Activated CD8-positive, alpha-beta memory T cell treated with anti-CD3 and anti-CD28 coated beads, Interleukin-2, amount 10 ng/mL, durations not matched to agents 7 days and 5 days (primary cell): ENCODE results near the gene HMX2. TPM values are rescaled to one million over a fixed set of nuclear protein-coding genes. Genes with fewer than 3 reads are reported as not detected.

Experiments
- ATAC-seq: fragments of 150-1000 bp; cut with Tn5 transposase; one replicate; pipeline ENCODE4 v1.10.0; 2021; ENCODE audit warnings: moderate library complexity
- CTCF ChIA-PET: fragments of 350-600 bp; sonication (Branson Sonifier 250); formaldehyde crosslinking; loops from one replicate; lab custom pipeline; 2021; ENCODE audit warnings: antibody characterized with exemption; lab: Charles Lee
- DNase-seq: peaks from one replicate; pipeline ENCODE4 v3.0.0-alpha.2; 2020
- H3K27ac Mint-ChIP-seq: one replicate; pipeline ENCODE4 v1.8.0; 2021; ENCODE audit warnings: mild to moderate bottlenecking, mixed read lengths
- H3K27me3 Mint-ChIP-seq: one replicate; pipeline ENCODE4 v1.8.0; 2021; ENCODE audit warnings: mixed read lengths
- H3K36me3 Mint-ChIP-seq: one replicate; pipeline ENCODE4 v1.8.0; 2021; ENCODE audit warnings: mild to moderate bottlenecking, mixed read lengths
- H3K4me1 Mint-ChIP-seq: one replicate; pipeline ENCODE4 v1.8.0; 2021; ENCODE audit warnings: mixed read lengths
- H3K4me3 Mint-ChIP-seq: one replicate; pipeline ENCODE4 v1.8.0; 2021; ENCODE audit warnings: mild to moderate bottlenecking, moderate library complexity, mixed read lengths
- H3K9me3 Mint-ChIP-seq: one replicate; pipeline ENCODE4 v1.8.0; 2022; ENCODE audit warnings: low read depth, mixed read lengths
- total RNA-seq, 2 experiments: library from RNA; stranded (reverse); gene quantifications; one replicate each; pipeline ENCODE4 v1.2.3, GENCODE V29; 2021

The HMX2 gene, protein sequence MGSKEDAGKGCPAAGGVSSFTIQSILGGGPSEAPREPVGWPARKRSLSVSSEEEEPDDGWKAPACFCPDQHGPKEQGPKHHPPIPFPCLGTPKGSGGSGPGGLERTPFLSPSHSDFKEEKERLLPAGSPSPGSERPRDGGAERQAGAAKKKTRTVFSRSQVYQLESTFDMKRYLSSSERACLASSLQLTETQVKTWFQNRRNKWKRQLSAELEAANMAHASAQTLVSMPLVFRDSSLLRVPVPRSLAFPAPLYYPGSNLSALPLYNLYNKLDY
- total RNA-seq, result not detected

DNA sequence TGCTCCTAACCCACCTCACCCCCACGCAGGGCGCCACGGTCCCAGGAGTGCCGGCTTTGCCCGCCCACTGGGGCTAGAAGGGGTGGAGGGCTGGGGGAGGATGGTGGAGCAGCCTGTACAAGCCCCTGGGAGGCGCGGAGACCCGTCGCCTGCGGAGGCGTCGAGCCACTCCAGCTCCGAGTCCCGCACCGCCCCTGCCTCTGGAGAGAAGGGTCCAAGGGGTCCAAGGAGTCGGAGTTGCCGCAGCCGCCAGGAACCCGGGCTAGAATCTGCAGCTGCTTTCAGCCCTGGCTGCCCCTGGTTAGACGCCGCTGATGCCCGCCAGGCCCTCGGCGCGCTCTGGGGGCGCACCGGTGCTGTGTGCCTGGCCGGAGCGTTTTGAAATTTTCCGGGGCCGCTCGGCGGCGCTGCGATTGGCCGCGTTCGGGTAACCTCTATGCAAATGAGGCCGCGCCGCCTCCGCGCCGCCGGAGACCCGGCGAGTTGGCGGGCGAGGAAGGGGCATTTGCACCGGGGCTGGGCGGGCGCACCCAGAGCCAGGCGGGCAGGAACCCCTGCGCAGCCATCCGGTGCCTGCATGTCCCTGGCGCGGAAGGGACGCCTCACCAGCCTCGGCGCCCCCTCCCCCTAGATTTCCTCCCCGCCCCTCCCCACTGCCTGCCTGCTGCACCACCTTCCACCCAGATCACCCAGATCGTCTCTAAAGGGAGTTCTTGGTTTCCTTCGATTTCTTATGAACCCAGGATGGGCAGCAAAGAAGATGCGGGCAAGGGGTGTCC lies at the start of gene HMX2:
HMX2 (plus strand) TSS at position 502 of the 779 bp plus-strand sequence; CDS start at position 745, 243 bp downstream.
- H3K36me3 Mint-ChIP-seq, result peaks cover 5% of the 10 kb centered on the region
- CTCF ChIA-PET, result interaction anchor here (1.2 kb wide), 1 partner anchor 14 kb away, joined by 5 read pairs; no protein-coding TSS in a partner anchor
- peaks cover 45% of the 10 kb centered on the region for H3K4me1 Mint-ChIP-seq
- peak within 1 kb of the TSS; percentile 40 for H3K4me3 Mint-ChIP-seq
- H3K27ac Mint-ChIP-seq, result peak within 1 kb of the TSS; percentile 67
- no peak for DNase-seq
- peaks cover 74% of the 10 kb centered on the region for H3K27me3 Mint-ChIP-seq
- peak; percentile 15 for ATAC-seq
- H3K9me3 Mint-ChIP-seq, result no peaks in the 10 kb centered on the region

DNA sequence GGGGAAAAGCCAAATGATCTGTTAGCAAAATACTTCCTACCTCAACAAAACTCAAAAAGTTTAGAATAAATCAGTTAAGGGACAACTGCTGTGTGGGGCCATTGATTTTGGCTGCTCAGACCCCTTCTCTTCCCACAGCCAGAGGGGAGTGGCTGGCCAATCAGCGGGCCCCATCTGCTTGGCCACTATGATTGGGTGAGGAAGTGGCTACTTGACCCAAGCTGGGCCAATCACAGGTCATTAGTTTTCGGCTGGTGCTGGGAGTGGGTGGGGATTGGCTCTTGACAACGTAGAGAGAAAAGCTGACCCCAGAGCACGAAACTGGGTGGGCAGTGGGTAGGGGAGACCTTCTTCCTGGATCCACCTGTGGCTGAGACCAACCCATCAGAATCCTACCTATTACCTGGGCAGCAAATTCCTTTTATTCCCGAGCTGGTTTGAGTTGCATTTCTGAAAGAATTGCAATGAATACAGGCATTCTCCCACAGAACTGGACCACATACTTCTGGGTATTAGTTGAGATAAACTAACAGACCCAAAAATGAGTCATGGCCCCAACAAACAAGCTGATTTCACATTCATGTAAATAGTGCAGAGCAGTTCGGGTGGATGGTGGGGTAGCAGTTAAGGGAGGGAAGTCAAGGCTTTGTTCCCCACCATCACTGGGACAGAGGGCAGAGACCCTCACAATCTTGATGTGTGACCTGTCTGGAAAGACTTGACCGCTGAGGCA lies 47.7 kb upstream of the HMX2 start:
- ATAC-seq (no peak), DNase-seq (no peak)
- Mint-ChIP-seq H3K36me3 (no peaks in the 10 kb centered on the region), H3K9me3 (no peaks in the 10 kb centered on the region), H3K4me3 (no peak overlapping the region), H3K4me1 (no peaks in the 10 kb centered on the region), H3K27ac (no peak overlapping the region), H3K27me3 (peaks cover 2% of the 10 kb centered on the region)
- CTCF ChIA-PET, result no interaction called here

DNA sequence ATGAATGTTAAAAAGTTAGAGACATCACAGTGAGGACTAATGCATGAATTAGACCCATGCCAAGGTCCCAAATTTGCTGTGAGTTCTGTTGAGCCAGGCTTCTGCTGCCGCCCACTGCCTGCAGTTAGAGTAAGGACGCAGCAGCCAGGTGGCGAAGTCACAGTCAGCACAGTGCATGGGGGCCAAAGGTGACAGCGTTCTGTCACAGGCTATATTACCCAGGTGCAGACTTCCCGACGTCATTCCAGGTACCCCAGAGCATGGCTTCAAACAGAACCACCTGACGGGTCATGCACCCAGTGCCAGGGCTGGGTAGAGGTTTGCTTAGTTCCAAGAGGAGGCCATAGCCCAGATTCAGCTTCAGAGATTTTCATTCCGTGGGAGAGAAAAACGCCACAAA lies 46.1 kb upstream of the HMX2 start:
- Mint-ChIP-seq H3K27ac (no peak overlapping the region), H3K4me1 (no peaks in the 10 kb centered on the region), H3K27me3 (peaks cover 3% of the 10 kb centered on the region), H3K36me3 (no peaks in the 10 kb centered on the region), H3K4me3 (no peak overlapping the region), H3K9me3 (no peaks in the 10 kb centered on the region)
- CTCF ChIA-PET, result no interaction called here
- DNase-seq, result no peak
- no peak for ATAC-seq

DNA sequence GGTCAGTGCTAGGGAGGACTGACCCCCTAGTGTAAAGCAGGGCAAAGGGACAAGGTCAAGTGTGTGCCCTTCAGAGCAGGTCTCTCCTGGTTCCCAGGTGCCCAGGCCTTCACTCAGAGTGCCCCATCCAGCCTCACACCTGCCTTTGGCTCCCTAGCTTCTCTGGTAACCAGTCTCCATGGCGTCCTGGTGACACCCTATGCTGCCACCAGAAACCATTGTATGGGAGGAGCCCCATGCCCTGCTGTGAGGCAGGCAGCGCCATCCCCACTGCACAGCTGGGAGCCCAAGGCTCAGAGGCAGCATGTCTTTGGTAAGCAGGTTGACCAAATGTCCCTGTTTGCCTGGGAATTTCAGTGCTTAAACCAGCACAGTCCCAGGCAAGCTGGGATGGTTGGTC lies 45.3 kb upstream of the HMX2 start:
- Mint-ChIP-seq H3K9me3 (no peaks in the 10 kb centered on the region), H3K27ac (no peak overlapping the region), H3K4me3 (no peak overlapping the region), H3K4me1 (no peaks in the 10 kb centered on the region), H3K27me3 (peaks cover 3% of the 10 kb centered on the region), H3K36me3 (no peaks in the 10 kb centered on the region)
- DNase-seq (no peak), ATAC-seq (no peak)
- CTCF ChIA-PET, result no interaction called here

DNA sequence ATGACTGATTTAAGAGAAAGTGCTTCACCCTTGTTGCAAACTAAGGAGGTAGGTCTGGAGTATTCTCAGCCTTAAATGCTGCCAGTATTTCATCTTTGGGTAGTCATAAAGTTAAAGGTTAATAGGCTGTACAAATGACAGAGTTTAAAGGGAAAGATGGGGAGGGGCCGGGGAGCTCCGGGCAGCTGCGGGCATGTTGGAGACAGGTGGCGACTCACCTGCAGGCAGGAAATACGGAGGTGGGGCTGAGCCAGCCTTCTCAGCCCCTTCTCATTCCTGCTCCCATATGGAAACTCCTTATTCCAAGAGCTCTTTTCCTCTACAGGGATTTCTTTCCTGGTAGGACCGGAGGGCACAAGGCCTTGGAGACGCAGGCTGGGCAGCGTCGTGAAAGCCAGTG lies 44.0 kb upstream of the HMX2 start:
- no peaks in the 10 kb centered on the region for H3K4me1 Mint-ChIP-seq
- H3K27me3 Mint-ChIP-seq, result peaks cover 7% of the 10 kb centered on the region
- no peak for DNase-seq
- CTCF ChIA-PET, result no interaction called here
- H3K27ac Mint-ChIP-seq, result no peak overlapping the region
- no peaks in the 10 kb centered on the region for H3K9me3 Mint-ChIP-seq
- ATAC-seq, result no peak
- no peaks in the 10 kb centered on the region for H3K36me3 Mint-ChIP-seq
- H3K4me3 Mint-ChIP-seq, result no peak overlapping the region

DNA sequence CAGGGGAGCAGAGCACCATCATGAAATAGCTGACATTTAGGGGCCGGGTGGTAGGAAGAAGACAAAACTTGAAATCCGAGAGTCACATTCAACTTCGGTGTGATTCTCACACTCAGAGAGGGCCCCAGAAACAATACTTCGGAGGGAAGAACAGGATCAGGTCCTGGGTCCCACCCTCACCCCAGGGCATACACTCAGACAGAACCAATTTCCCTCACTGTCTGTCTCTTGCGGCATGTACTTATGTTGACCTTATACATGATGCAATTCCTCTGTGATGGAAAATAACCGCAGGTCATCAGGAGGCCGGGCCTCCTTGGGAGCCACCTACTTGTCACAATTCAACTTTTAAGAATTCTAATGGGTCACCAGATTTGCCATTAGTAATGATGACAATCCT lies 38.5 kb upstream of the HMX2 start:
- H3K4me1 Mint-ChIP-seq, result no peaks in the 10 kb centered on the region
- H3K27me3 Mint-ChIP-seq, result peaks cover 15% of the 10 kb centered on the region
- CTCF ChIA-PET, result no interaction called here
- no peaks in the 10 kb centered on the region for H3K36me3 Mint-ChIP-seq
- H3K4me3 Mint-ChIP-seq, result no peak overlapping the region
- H3K27ac Mint-ChIP-seq, result no peak overlapping the region
- H3K9me3 Mint-ChIP-seq, result no peaks in the 10 kb centered on the region
- DNase-seq, result no peak
- no peak for ATAC-seq

DNA sequence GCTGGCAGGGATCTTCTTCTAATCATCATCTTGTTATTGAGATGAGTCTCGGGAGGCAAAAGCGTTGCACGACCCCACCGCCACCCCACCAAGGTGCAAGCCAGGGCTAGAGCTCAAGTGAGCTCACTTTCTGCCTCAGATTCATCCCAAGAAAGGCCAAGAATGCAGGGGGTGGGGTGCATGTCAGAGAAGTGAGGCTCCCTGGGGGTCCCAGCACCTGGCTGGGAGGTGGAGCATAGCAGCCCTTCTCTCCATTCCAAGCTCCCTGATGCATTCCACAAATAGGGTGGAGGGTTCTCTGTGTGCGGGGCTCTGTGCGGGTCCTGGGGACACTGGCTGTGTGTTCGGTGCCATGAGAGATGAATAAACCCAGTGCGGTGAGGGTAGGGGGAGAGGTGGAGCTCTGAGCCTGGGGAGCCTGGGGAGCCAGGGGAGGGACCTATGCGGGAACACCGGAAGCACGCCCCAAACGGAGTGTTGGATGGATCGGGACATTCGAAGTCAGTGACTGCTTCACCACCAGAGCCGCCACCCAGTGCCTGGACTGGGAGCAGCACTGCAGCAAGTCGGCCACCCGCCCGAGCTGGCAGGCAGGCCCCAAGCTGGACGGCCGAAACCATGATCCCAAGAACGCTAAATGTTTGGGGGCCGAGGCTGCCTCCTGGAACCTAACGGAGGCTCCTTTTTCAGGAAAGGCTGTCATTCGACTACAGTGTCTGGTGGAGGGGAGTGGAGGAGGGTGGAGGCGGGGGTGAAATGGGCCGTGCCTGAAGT lies 30.1 kb upstream of the HMX2 start:
- H3K27me3 Mint-ChIP-seq, result peaks cover 39% of the 10 kb centered on the region
- H3K36me3 Mint-ChIP-seq, result no peaks in the 10 kb centered on the region
- no peak overlapping the region for H3K27ac Mint-ChIP-seq
- CTCF ChIA-PET, result no interaction called here
- no peaks in the 10 kb centered on the region for H3K4me1 Mint-ChIP-seq
- DNase-seq, result no peak
- no peaks in the 10 kb centered on the region for H3K9me3 Mint-ChIP-seq
- no peak overlapping the region for H3K4me3 Mint-ChIP-seq
- ATAC-seq, result no peak

DNA sequence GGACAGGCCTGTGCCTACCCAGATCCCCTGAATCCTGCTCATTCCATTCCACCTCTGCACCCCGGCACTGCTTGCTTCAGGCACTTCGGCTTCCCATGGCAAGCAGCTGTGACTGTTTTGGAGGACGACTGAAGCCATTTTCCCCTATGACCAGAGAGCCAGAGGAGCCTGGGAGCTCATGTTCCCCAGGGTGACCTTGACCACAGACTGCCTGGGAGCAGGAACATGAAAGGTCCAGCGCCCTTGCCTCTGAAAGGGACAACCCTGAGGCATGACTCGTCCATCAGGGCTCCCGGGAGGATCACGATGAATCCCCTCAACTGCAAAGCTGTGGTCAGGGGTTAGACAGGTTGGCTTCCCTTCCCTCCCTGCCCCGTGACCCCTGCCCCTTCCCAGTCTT lies 28.9 kb upstream of the HMX2 start:
- no peak overlapping the region for H3K4me3 Mint-ChIP-seq
- H3K27ac Mint-ChIP-seq, result no peak overlapping the region
- H3K4me1 Mint-ChIP-seq, result no peaks in the 10 kb centered on the region
- peaks cover 44% of the 10 kb centered on the region for H3K27me3 Mint-ChIP-seq
- CTCF ChIA-PET, result no interaction called here
- DNase-seq (no peak), ATAC-seq (no peak)
- H3K9me3 Mint-ChIP-seq, result no peaks in the 10 kb centered on the region
- no peaks in the 10 kb centered on the region for H3K36me3 Mint-ChIP-seq

DNA sequence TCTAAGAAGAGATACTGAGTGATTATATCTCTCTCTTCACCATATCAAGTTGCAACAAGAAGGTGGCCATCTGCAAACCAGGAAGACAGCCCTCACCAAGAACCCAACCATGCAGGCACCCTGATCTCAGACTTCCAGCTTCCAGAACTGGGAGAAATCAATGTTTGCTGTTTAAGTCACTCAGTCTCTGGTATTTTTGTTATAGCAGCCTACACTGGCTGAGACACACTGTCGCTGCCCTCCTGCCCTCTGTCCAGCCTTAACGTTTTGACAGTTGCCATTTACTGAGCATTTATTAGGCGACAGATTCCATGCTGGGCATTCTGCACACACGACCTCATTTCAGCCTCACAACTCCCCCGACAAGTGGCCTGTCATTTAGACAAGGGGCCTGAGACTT lies 21.7 kb upstream of the HMX2 start:
- CTCF ChIA-PET, result no interaction called here
- Mint-ChIP-seq H3K27ac (no peak overlapping the region), H3K4me1 (no peaks in the 10 kb centered on the region), H3K4me3 (no peak overlapping the region), H3K9me3 (no peaks in the 10 kb centered on the region), H3K27me3 (peaks cover 63% of the 10 kb centered on the region), H3K36me3 (no peaks in the 10 kb centered on the region)
- no peak for DNase-seq
- ATAC-seq, result no peak

DNA sequence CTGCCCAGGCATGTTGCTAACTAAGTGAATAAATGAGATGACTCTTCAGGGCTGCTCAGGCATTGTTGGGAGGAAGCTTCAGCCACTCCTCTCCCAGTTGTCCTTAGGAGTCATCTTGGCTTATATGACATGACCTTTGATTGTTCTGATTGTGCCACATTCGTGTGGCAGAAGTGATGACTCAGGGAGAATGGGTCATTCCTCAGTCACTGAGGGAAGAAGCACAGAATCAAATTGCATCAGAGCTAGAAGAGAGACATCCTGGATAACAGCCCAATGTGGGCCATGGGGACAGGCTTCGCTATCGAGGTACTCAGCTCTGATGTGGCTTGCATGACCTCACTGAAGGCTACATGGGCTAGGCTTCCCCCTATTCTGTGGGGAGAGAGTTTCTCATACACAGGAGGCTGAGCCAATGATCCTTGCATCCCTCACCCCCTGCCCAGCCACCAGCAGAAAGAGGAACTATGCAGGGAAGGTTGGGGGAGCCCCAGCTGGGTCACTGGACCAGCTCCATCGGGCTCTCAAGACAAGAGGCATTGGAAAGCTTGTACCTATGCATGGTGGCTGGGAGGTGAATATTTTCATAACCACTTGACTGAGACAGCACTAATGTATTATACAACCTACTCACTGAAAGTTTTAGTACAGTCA lies 18.2 kb upstream of the HMX2 start:
- peaks cover 2% of the 10 kb centered on the region for H3K36me3 Mint-ChIP-seq
- no peak for DNase-seq
- H3K4me1 Mint-ChIP-seq, result peaks cover 21% of the 10 kb centered on the region
- H3K27me3 Mint-ChIP-seq, result peaks cover 82% of the 10 kb centered on the region
- ATAC-seq, result no peak
- H3K4me3 Mint-ChIP-seq, result no peak overlapping the region
- CTCF ChIA-PET, result interaction anchor here (0.6 kb wide), 1 partner anchor 1697 kb away, joined by 3 read pairs; no protein-coding TSS in a partner anchor
- no peaks in the 10 kb centered on the region for H3K9me3 Mint-ChIP-seq
- H3K27ac Mint-ChIP-seq, result no peak overlapping the region

DNA sequence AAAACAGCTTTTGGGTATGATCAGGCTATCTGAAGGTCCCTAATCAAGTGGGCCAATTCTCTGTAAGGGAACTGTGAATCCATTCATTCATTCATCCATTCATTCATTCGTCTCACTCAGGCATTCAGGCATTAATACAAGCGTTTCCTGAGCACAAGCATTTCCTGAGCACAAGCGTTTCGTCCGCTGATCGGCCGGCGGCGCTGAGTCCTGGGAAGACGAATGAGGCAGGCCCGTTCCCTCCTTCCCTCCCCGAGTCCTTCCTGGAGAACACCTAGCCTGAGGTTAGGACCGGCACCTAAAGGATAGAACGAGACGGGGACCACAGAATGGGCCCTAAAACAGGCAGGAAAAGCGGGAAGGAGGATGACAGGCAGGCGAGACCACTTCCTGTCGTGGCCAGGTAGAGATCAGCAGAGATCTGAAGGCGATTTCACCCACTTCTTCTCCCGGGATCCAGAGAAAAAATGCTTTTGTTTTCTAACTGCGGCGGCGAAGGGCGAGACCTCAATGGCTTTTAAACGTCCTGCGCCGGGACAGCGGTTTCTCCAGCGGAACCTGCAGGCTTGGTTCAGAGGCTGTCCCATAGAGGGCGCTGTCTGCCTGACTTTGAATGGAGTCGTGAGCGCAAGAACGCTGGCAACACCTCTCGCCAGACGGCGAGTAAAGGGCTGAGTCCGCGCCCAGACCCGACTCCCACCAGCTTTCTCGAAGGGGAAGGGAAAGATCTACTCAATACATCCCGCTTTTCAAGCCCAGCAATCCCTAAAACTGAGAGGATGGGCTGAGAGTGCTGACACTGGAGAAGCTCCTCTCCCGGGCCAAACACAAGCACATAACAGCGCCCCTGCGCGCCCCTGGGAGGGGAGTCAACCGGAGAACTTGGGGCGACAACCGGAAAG lies 15.1 kb upstream of the HMX2 start:
- peak; percentile 89 for DNase-seq
- CTCF ChIA-PET, result interaction anchor here (0.6 to 4.5 kb wide), 8 partner anchors 12 to 425 kb away, joined by 3 to 25 read pairs (median 6); no protein-coding TSS in a partner anchor
- Mint-ChIP-seq H3K27ac (peak overlapping the region; percentile 68), H3K27me3 (peaks cover 87% of the 10 kb centered on the region), H3K9me3 (no peaks in the 10 kb centered on the region), H3K36me3 (peaks cover 3% of the 10 kb centered on the region), H3K4me1 (peaks cover 28% of the 10 kb centered on the region), H3K4me3 (peak overlapping the region; percentile 41)
- ATAC-seq, result peak; percentile 71
